Cardiac ventricle fibroblast (primary cell): ENCODE data around the gene MXD3. TPM values are rescaled to one million over a fixed set of nuclear protein-coding genes. Genes with fewer than 3 reads are reported as not detected.

Source experiments
- total RNA-seq: library from RNA; depleted of rRNA; stranded (reverse); fragments of >200 nt; gene quantifications from 2 replicates; pipeline ENCODE4 v1.2.3, GENCODE V29; 2015

MXD3 gene, protein sequence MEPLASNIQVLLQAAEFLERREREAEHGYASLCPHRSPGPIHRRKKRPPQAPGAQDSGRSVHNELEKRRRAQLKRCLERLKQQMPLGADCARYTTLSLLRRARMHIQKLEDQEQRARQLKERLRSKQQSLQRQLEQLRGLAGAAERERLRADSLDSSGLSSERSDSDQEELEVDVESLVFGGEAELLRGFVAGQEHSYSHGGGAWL
- 10.5 and 16.7 TPM in 2 replicates for total RNA-seq

DNA sequence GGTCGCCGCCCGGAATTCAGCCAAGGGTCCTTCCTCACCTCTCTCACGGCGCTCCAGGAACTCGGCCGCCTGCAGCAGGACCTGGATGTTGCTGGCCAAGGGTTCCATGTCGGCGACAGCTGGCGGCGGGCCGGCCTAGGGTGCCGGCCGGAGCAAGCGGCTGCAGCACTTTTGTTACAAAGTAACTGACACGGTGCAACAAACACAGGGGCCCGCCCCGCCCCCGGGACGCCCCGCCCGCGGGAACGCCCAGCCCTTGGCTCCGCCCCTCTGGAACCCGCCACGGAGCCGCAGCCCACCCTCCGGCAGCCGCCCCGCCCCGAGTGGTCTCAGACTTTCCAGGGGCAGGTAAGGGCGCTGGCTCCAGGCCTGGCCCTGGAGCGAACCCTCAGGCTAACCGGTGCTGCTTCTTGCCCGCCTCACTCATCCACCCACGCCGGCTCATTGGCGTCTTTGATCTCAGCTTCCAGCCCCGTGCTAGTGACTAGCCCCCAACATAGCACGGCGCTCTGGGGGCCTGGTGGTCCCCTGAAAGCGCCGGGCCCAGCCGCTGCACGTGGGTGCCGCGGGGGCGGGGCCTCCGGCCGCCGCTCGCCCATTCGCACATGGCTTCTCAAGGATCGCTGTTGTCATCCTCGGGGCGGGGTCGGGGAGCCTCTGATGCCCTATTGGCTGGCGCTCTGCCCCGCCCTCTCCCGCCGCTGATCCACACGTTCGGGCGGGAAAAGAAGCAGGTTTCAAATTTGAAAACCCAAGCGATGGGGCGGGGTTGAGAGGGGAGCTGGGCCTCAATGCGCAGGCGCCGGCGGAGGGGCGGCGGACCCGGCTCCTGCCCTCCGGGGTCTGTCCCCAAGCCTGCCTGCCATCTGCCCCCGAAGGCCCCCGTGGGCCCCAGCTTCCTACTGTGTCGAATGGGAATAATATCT, at the start of gene MXD3:
Gene MXD3 (minus strand): TSS at position 176 of the 926 bp plus-strand sequence. CDS start 68 bp downstream, at position 108.

GRCh38 chr5:177357459-177358351, 46.0 kb upstream of the MXD3 start, which contains the start of gene RGS14:
RGS14 (plus strand) TSS chr5:177357924; CDS start chr5:177358025, 101 bp downstream.

GRCh38 chr5:177351392-177352329, 40.0 kb upstream of the MXD3 start, which contains the start of gene LMAN2:
LMAN2 (minus strand) TSS chr5:177351668; CDS start chr5:177351647, 21 bp downstream.

GRCh38 chr5:177303121-177303924, 8.4 kb downstream of the MXD3 start, which contains the start of the genes PRELID1 and RAB24:
PRELID1 (plus strand) TSS chr5:177303799; CDS start chr5:177303986, 187 bp downstream.
RAB24 (minus strand) TSS chr5:177303719; CDS start chr5:177303288, 431 bp downstream.

Other genes with a start within 250 kb of the MXD3 start
- gene FGFR4, start 225.0 kb downstream of the MXD3 start, total RNA-seq: 6.3 and 17.4 TPM in 2 replicates
- gene NSD1, start 178.1 kb downstream of the MXD3 start, total RNA-seq: 13.2 and 18.0 TPM in 2 replicates
- gene RAB24, start 8.2 kb downstream of the MXD3 start, total RNA-seq: 44.0 and 47.7 TPM in 2 replicates
- 57.3 and 63.5 TPM in 2 replicates for gene PRELID1, start 8.1 kb downstream of the MXD3 start, total RNA-seq
- gene LMAN2, start 39.8 kb upstream of the MXD3 start, total RNA-seq: 302 and 370 TPM in 2 replicates
- 9.9 and 34.2 TPM in 2 replicates for gene RGS14, start 46.0 kb upstream of the MXD3 start, total RNA-seq
- gene SLC34A1, start 72.5 kb upstream of the MXD3 start, total RNA-seq: not detected in 2 replicates
- not detected in 2 replicates for gene PFN3, start 88.8 kb upstream of the MXD3 start, total RNA-seq
- gene F12, start 97.7 kb upstream of the MXD3 start, total RNA-seq: 0.44 and 0.49 TPM in 2 replicates
- gene GRK6, start 114.8 kb upstream of the MXD3 start, total RNA-seq: 9.5 and 14.7 TPM in 2 replicates
- 26.0 and 30.6 TPM in 2 replicates for gene PRR7, start 134.9 kb upstream of the MXD3 start, total RNA-seq
- gene DBN1, start 161.7 kb upstream of the MXD3 start, total RNA-seq: 86.3 and 93.7 TPM in 2 replicates
- gene PDLIM7, start 185.7 kb upstream of the MXD3 start, total RNA-seq: 96.1 and 124 TPM in 2 replicates
- 0.44 and 2.1 TPM in 2 replicates for gene DOK3, start 197.9 kb upstream of the MXD3 start, total RNA-seq
- gene DDX41, start 205.1 kb upstream of the MXD3 start, total RNA-seq: 113 and 114 TPM in 2 replicates
- 31.7 and 33.3 TPM in 2 replicates for gene FAM193B, start 242.7 kb upstream of the MXD3 start, total RNA-seq